ENCODE results near the gene RERE.
"Not testable (repeated sequence)": the region's sequence is repeated elsewhere in the genome, so short reads cannot be mapped to it uniquely, and the experiment has no call there.

RERE gene

GRCh38 chr1:8598783-8599182 lies 218.7 kb downstream of the RERE start:
- no peak for DNase-seq

DNA sequence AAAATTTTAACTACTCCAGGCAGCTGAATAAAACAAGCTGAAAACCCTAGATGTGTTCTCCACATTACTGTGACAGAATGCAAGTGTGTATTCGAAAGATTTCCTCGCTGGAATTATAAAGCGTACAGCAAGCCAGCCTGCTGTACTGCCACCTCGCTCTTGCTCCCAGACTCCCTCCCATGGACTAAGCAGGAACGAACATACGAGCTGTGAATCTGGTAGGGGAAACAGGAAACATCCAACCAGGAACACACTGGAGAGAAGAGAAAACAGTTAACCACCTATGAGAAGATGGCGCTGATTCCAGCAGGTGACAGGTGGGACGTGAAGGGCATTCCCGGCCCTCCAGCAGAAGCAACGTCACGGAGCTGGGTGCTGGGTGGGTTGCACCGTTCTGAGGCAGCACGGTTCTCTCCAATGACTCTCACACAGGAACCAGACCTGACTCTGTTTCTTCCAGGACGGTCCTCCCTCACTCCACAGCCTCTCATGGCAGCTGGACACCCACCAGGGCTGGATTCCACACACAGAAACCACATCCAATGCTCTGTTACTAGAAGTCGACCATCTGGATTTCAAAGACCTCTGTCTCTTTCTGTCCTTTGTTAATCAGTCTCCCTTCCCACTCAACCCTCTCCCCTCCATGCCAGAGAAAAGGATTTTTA lies 219.2 kb downstream of the RERE start:
- DNase-seq: no peak

GRCh38 chr1:8597455-8597854 lies 220.0 kb downstream of the RERE start:
- DNase-seq: no peak

DNA sequence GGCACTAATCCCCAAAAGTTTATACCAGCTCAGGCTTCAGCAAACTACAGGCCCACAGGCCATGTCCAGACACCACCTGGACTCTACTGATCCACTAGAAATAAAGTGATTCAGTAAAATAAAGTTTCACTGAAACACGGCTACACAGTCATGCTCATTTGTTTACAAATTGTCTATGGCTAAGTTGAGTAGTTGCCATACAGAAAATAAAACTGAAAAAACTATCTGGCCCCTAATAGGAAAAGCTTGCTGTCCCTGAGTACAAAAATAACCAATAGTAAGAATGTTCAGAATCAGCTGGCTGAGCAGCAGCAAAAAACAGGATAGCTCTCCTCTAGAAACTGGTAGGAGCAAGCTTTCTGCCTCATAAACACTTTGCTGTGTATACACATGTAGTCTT lies 221.5 kb downstream of the RERE start:
- DNase-seq: no peak

GRCh38 chr1:8595332-8595731 lies 222.1 kb downstream of the RERE start:
- DNase-seq: no peak

GRCh38 chr1:8593292-8593691 lies 224.1 kb downstream of the RERE start:
- DNase-seq: not testable (repeated sequence)

GRCh38 chr1:8591569-8591968 lies 225.9 kb downstream of the RERE start:
- DNase-seq: no peak

GRCh38 chr1:8590721-8591351 lies 226.6 kb downstream of the RERE start:
- DNase-seq: no peak

- no peak for DNase-seq
Observed at GRCh38 chr1:8589571-8589970, 227.9 kb downstream of the RERE start.

GRCh38 chr1:8587784-8588183 lies 229.7 kb downstream of the RERE start:
- DNase-seq: no peak

DNA sequence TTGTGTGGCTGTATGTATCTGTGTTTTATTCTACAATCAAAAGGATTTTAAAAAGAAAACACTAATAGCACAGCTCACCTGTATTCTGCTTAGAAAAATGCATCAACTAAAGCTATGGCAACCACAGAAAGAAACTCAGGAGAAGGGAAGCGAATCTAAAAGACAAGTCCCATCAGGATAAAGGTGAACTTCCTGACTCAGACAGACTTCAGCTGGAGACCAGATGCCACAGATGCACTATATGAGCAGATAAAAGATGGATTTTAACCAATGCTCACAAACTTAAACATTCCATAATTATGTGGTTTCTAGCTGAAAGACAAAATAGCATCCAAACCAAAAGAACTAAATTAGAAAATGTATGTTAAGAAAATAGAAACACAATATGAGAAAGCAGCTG lies 231.0 kb downstream of the RERE start:
- no peak for DNase-seq

GRCh38 chr1:8584316-8584715 lies 233.1 kb downstream of the RERE start:
- DNase-seq: no peak

DNA sequence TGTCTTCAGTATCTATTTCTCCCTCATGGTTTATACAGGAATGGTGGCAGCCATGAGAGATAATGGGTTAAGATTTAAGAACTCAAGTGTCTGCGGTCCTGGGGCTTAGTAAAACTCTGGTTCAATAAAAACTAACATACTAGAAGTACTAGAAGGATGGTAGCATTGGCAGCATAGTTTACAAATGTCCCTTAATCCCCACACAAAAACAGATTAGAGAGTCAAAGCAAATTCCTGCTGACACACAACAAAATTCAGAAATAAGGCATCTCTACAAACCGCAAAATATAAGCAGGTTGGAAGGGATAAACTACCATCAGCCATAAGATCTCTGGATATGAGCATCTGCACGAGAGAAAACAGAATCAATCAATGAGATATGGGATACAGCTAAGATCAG lies 234.4 kb downstream of the RERE start:
- DNase-seq: no peak

DNA sequence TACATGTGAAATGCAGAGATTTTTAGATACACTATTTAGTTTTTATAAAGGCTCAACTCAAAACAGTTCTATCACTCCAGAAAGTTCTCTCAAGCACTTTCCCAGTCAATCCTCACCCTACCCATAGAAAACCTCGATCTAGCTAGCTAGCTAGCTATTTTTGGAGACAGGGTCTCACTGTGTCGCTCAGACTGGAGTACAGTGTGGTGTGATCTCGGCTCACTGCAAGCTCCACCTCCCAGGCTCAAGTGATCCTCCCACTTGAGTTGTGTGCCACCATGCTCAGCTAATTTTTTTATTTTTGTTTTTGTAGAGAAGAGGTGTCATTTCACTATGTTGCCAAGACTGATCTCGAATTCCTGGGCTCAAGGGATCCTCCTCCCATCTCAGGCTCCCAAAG lies 236.9 kb downstream of the RERE start:
- no peak for DNase-seq

GRCh38 chr1:8578936-8579335 lies 238.5 kb downstream of the RERE start:
- DNase-seq: no peak

GRCh38 chr1:8578132-8578877 lies 239.1 kb downstream of the RERE start:
- no peak for DNase-seq

DNA sequence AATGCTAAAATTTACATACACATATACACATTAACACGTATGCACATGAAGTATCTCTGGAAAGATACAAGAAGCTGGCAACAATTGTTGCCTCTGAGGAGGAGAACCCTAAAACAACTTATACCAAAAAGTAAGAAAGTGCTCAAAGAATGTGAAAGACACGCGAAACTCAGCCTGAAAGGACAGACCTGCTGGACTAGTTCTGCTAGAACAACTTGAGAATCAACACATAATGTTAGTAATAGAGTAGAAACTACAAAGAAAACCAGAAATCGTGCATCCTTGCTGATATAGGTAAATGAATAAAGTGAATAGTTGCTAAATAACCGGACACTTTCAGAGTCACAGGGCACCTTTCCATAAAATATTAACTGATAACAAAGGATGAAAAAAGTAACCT lies 242.5 kb downstream of the RERE start:
- no peak for DNase-seq

GRCh38 chr1:8572106-8572505 lies 245.3 kb downstream of the RERE start:
- no peak for DNase-seq

GRCh38 chr1:8571200-8571984 lies 246.0 kb downstream of the RERE start:
- DNase-seq: no peak

DNA sequence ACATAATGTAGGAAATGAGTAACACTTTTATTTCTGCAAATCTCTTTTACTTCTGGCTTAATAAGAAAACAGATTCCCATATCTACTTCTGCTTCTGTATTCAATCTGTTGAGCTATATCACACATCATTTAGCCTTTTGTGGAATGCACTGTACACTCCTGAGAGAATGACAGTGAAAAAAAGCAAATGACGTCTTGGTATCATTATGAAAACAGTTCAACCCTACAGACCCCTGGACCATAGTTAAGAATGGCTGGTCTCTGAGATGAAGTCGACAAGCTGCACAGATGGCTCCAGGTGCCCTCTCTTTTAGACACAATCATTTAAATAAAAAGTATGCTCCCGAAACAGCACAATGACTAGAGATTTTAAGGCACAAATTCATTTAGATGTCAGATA lies 247.0 kb downstream of the RERE start:
- no peak for DNase-seq

- no peak for DNase-seq
Observed at GRCh38 chr1:8569242-8569641, 248.2 kb downstream of the RERE start.

- DNase-seq: no peak
Observed at GRCh38 chr1:8568837-8569236, 248.6 kb downstream of the RERE start.

DNA sequence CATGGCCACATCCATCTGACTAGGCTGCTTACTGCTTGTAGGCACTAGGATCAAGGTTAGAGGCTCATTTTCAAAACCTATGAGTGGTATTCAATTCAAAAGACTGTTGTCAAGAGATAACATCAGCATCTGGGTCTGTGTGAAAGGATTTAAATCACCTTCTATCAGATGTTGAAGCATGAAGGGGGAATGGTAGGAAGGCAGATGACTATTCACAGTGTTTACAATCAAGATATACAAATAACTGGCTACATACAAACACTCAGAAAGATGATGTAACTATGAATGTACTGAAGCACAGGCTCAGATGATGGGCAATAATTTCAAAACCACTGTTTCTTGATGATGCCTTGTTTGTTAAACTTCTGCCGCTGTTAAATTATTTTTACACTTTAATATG lies 250.3 kb downstream of the RERE start:
- no peak for DNase-seq

DNA sequence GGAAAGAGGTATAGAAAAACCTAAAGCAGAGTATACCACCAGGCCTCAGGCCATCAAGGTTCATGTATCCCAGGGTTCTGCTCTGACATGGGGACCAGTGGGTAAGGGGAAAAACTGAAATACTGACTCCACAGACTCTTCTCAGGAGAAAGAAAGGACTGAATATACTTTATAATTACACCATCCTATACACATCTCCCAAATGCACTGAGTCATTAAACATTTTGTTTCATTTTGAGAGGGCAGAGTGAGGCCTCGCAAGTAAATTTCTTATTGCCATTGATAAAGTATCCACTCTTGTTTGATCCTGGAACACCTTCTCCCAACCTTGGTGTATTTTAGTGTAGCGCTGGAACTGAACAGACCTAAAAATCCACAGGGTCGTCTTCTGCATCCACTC lies 251.6 kb downstream of the RERE start:
- no peak for DNase-seq

All from NCI-H2107 (cell line).